ENCODE measurements around the gene FNDC3B. TPM values are rescaled to one million over a fixed set of nuclear protein-coding genes. Genes with fewer than 3 reads are reported as not detected.

The FNDC3B gene
- total RNA-seq, 1 experiment from 2014 or later = 173 TPM

DNA sequence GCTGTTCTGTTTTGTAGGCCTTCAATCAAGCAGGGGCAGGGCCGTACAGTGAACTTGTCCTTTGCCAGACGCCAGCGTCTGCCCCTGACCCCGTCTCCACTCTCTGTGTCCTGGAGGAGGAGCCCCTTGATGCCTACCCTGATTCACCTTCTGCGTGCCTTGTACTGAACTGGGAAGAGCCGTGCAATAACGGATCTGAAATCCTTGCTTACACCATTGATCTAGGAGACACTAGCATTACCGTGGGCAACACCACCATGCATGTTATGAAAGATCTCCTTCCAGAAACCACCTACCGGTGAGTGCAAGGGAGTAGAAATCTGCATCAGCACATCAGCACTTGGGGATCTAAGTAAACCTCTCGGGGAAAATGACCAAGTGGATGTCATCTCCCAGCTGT lies 313.4 kb downstream of the FNDC3B start:
- no peak overlapping the region for H3K4me3 ChIP-seq (ENCODE audit: low read depth in 2 of 2, low read length in 2 of 2)
- peaks cover 41% of the 10 kb centered on the region for H3K36me3 ChIP-seq (ENCODE audit: control insufficient read depth, insufficient read depth, low read length)
- no peaks in the 10 kb centered on the region for H3K27me3 ChIP-seq (ENCODE audit: control insufficient read depth, insufficient read depth, low read length)
- no peak overlapping the region for H3K27ac ChIP-seq (ENCODE audit: low read length)
- in situ Hi-C loops (cut with HindIII; ENCODE audit: low pct_unique_long_range_greater_than_20kb, low sequenced_read_pairs) = no loop called here
- BruUV-seq (replicated peaks) = no TSS peak
- ChIA-PET CTCF (no interaction called here), POLR2A (no interaction called here)
- TF ChIP-seq SIN3A (IDR thresholded peaks at IDR 0.05; ENCODE audit: borderline replicate concordance, insufficient read depth, low read depth, low read length) = no peak
- TF ChIP-seq, protein P1, sequence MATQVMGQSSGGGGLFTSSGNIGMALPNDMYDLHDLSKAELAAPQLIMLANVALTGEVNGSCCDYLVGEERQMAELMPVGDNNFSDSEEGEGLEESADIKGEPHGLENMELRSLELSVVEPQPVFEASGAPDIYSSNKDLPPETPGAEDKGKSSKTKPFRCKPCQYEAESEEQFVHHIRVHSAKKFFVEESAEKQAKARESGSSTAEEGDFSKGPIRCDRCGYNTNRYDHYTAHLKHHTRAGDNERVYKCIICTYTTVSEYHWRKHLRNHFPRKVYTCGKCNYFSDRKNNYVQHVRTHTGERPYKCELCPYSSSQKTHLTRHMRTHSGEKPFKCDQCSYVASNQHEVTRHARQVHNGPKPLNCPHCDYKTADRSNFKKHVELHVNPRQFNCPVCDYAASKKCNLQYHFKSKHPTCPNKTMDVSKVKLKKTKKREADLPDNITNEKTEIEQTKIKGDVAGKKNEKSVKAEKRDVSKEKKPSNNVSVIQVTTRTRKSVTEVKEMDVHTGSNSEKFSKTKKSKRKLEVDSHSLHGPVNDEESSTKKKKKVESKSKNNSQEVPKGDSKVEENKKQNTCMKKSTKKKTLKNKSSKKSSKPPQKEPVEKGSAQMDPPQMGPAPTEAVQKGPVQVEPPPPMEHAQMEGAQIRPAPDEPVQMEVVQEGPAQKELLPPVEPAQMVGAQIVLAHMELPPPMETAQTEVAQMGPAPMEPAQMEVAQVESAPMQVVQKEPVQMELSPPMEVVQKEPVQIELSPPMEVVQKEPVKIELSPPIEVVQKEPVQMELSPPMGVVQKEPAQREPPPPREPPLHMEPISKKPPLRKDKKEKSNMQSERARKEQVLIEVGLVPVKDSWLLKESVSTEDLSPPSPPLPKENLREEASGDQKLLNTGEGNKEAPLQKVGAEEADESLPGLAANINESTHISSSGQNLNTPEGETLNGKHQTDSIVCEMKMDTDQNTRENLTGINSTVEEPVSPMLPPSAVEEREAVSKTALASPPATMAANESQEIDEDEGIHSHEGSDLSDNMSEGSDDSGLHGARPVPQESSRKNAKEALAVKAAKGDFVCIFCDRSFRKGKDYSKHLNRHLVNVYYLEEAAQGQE (IDR thresholded peaks at IDR 0.05; ENCODE audit: insufficient read depth in 1 of 2, low read depth in 2 of 2, low read length in 1 of 2) = no peak
- TF ChIP-seq, protein P2, sequence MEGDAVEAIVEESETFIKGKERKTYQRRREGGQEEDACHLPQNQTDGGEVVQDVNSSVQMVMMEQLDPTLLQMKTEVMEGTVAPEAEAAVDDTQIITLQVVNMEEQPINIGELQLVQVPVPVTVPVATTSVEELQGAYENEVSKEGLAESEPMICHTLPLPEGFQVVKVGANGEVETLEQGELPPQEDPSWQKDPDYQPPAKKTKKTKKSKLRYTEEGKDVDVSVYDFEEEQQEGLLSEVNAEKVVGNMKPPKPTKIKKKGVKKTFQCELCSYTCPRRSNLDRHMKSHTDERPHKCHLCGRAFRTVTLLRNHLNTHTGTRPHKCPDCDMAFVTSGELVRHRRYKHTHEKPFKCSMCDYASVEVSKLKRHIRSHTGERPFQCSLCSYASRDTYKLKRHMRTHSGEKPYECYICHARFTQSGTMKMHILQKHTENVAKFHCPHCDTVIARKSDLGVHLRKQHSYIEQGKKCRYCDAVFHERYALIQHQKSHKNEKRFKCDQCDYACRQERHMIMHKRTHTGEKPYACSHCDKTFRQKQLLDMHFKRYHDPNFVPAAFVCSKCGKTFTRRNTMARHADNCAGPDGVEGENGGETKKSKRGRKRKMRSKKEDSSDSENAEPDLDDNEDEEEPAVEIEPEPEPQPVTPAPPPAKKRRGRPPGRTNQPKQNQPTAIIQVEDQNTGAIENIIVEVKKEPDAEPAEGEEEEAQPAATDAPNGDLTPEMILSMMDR (IDR thresholded peaks at IDR 0.05) = no peak
- no peak for TF ChIP-seq TCF7L2 (IDR thresholded peaks at IDR 0.05; ENCODE audit: low read depth, low read length)
- TF ChIP-seq POLR2AphosphoS5 (IDR thresholded peaks at IDR 0.05; ENCODE audit: low read depth, low read length) = no peak
- H3K4me1 ChIP-seq (ENCODE audit: control insufficient read depth, insufficient read depth, low read length) = 0 out of 2 replicates have a peak, but pooled peaks cover 5% of the 10 kb centered on the region
- no peaks in the 10 kb centered on the region for H3K9me3 ChIP-seq (ENCODE audit: control insufficient read depth, insufficient read depth, low read depth, low read length)
- DNase-seq (ENCODE audit: low read depth, low spot score) = no peak
- intact Hi-C loops (cut with micrococcal nuclease; ENCODE audit: unreplicated experiment) = no loop called here
- no peak for ATAC-seq

DNA sequence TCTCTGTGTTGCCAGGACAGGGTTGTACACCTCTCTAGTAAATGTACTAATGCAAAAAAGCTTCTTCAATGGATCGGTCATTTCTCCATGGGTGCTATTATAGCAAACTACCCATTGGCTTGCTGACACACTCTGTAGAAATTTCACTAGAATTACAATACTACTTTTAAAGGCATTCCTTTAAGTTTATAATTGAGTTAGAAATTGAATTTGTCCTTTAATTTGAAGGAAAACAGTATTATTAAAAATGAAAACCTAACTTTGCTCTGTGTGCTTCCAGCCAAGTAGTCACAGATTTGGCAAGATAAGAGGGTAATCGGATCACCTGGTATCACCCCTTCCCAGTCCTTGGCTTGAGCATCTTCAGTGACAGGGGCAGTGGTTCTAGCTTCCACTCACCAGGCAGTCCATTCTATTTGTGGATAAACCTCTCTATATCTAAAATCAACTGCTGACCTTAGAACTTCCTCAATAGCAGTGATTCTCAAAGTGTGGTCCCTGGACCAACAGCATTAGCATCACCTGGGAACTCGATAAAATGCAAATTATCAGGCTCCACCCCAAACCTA lies 315.6 kb downstream of the FNDC3B start:
- Histone ChIP-seq H3K4me3 (ENCODE audit: low read depth in 2 of 2, low read length in 2 of 2) (no peak overlapping the region), H3K4me1 (ENCODE audit: control insufficient read depth, insufficient read depth, low read length) (0 out of 2 replicates have a peak, but pooled peaks cover 5% of the 10 kb centered on the region), H3K9me3 (ENCODE audit: control insufficient read depth, insufficient read depth, low read depth, low read length) (no peaks in the 10 kb centered on the region), H3K27me3 (ENCODE audit: control insufficient read depth, insufficient read depth, low read length) (no peaks in the 10 kb centered on the region), H3K36me3 (ENCODE audit: control insufficient read depth, insufficient read depth, low read length) (peaks cover 31% of the 10 kb centered on the region), H3K27ac (ENCODE audit: low read length) (no peak overlapping the region)
- intact Hi-C loops (cut with micrococcal nuclease; ENCODE audit: unreplicated experiment) (no loop called here), in situ Hi-C loops (cut with HindIII; ENCODE audit: low pct_unique_long_range_greater_than_20kb, low sequenced_read_pairs) (no loop called here)
- ATAC-seq = no peak
- ChIA-PET POLR2A (no interaction called here), CTCF (no interaction called here)
- BruUV-seq (replicated peaks) = no TSS peak
- no peak for TF ChIP-seq TCF7L2 (IDR thresholded peaks at IDR 0.05; ENCODE audit: low read depth, low read length)
- no peak for TF ChIP-seq SIN3A (IDR thresholded peaks at IDR 0.05; ENCODE audit: borderline replicate concordance, insufficient read depth, low read depth, low read length)
- TF ChIP-seq, protein P2 (IDR thresholded peaks at IDR 0.05) = no peak
- no peak for TF ChIP-seq POLR2AphosphoS5 (IDR thresholded peaks at IDR 0.05; ENCODE audit: low read depth, low read length)
- TF ChIP-seq, protein P1 (IDR thresholded peaks at IDR 0.05; ENCODE audit: insufficient read depth in 1 of 2, low read depth in 2 of 2, low read length in 1 of 2) = no peak
- DNase-seq (ENCODE audit: low read depth, low spot score) = no peak
